GM12875 (cell line): ENCODE results near the gene MAML3.

Experiments used
- H3K4me3 ChIP-seq: one replicate; pipeline ENCODE4 v1.5.1; 2011; ENCODE audit warnings: low read depth, low read length, control low read depth
- CTCF ChIP-seq: IDR thresholded peaks from 2 replicates; pipeline ENCODE4 v1.5.1; 2011; ENCODE audit warnings: low read depth, mild to moderate bottlenecking, control low read depth, inconsistent platforms, low read length, moderate library complexity, borderline replicate concordance; ENCODE audit not compliant: insufficient read depth

MAML3 gene

DNA sequence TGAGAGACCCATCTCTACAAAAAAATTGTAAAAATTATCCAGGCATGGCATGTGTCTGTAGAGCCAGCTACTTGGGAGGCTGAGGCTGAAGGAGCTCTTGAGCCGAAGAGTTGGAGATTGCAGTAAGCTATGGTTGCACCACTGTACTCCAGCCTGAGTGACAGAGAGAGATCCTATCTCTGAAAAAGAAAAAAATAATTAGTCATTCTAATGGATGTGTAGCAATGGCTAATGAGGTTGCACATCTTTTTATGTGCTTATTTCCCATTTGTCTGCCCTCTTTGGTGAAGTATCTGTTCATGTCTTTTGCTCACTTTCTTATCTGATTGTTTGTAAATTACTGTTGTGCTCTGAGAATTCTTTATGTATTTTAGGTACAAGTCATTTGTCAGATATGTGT is 19.0 kb upstream of the MAML3 start:
- TF ChIP-seq CTCF, result no peak
- no peak overlapping the region for H3K4me3 ChIP-seq

GRCh38 chr4:140170299-140170698 is 16.3 kb upstream of the MAML3 start:
- H3K4me3 ChIP-seq, result no peak overlapping the region
- no peak for TF ChIP-seq CTCF

DNA sequence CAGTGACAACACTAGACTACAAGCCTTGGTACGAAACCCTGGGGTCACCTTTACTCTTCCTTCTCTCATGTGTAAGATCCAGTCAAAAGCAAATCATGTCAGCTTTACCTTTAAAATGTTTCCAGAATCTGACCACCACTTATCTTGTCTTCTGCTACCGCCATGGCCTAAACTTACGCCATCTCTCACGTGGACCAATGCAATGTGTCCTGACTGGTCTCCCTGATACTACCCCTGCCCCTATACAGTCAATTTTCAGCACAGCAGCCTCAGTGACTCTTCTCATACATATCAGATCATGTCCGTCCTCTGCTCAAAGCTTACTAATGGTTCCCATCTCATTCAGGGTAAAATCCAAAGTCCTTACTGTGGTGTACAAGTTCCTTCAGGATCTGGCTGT is 15.0 kb upstream of the MAML3 start:
- no peak overlapping the region for H3K4me3 ChIP-seq
- TF ChIP-seq CTCF, result no peak

GRCh38 chr4:140168474-140168873 is 14.5 kb upstream of the MAML3 start:
- H3K4me3 ChIP-seq, result no peak overlapping the region
- TF ChIP-seq CTCF, result no peak

DNA sequence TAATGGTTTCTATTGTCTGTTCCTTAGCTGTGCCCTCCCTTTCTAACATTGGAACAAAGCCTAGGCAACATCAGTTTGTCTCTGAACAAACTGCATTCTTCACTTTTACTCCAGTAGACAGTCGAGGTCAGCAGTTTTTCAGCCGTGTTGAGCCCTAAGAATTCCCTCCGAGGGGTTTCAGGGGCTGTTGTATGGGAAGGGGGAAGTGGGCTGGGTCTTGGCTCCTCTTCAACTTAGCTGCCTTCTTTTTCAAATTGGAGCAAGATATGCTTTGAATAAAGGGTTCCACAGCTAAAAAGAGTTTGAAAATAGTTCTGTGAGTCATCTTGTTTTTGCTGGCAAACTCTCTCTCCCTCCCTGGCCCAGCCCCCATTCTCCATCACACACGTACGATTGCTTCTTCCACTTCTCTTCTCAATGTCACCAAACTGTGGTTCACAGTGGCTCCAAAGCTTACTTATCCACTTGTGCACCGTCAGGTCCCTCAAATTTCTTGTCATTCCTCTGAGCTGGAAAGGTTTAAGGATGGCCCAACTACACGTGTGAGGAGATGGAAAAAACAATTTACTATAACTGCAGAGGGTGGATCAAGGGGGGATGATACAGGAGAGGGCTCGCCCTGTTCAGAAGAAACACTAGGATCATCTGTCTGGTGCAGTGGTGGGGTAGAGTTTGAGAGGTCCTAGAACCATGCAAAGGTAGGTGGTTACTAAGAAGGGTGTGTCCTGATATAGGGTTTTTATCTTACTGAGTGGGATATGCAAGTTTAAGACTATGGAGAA is 9.2 kb upstream of the MAML3 start:
- H3K4me3 ChIP-seq, result no peak overlapping the region
- TF ChIP-seq CTCF, result no peak

GRCh38 chr4:140162596-140162995 is 8.6 kb upstream of the MAML3 start:
- no peak for TF ChIP-seq CTCF
- H3K4me3 ChIP-seq, result no peak overlapping the region

DNA sequence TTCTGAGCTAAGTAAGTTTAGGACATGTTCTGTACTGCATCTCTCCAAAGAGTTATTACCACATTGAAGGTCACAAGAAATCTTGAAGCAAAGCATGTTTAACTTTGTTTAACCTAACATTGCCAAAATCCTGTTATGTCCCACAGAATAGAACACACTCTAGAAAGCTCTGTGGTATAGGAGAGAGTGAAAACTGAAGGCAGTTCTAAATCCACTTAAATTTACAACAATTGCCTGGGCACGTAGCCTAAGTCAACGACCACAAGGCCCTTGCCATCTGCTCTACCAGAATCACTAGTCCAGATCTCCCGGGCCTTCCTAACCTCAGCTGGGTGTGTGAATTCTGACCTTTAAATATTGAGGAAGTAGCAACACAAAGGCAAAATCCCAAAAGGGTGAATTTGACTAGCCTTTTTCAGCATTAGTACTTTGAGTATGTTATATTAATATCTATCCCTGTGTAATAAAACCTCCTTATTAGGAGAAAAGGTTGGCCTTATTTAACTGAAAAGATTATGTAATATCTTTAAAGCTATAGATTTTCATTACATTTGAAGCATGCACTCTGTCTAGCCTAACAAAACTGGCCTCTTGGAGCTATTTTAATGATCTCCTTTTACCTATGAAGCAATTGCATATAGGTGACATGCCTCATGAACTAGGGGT is 4.5 kb upstream of the MAML3 start:
- no peak overlapping the region for H3K4me3 ChIP-seq
- no peak for TF ChIP-seq CTCF
